ENCODE measurements around the gene VCAN.
"Not testable (repeated sequence)": the region's sequence is repeated elsewhere in the genome, so short reads cannot be mapped to it uniquely, and the experiment has no call there.

Gene VCAN

DNA sequence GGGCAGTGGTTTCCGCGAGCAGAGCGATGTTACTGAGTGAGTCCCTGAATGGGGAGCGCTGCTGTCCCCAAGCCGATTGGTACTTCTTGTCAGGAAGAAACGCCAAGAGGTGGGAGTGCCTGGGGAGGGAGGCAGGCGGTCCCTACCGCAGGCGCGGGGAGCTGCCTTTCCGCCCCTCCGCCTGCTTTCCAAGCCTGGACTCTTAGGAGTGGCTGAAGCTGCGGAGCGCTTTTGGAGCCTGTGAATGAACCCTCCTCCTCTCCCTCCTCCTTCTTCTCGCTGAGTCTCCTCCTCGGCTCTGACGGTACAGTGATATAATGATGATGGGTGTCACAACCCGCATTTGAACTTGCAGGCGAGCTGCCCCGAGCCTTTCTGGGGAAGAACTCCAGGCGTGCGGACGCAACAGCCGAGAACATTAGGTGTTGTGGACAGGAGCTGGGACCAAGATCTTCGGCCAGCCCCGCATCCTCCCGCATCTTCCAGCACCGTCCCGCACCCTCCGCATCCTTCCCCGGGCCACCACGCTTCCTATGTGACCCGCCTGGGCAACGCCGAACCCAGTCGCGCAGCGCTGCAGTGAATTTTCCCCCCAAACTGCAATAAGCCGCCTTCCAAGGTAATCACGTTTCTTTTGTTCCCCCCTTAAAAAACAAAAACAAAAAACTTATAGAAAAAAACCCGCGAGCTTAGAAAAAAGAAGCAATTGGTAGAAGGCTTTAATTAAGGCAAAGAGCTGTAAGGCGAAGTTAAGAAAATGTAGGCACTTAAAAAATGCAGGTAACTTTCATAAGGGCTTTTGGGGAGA is at the start of gene VCAN:
TSS of gene VCAN (plus strand) at position 340 of the 808 bp plus-strand sequence. CDS start 11,775 bp downstream, outside the sequence.
- no peak for DNase-seq

DNA sequence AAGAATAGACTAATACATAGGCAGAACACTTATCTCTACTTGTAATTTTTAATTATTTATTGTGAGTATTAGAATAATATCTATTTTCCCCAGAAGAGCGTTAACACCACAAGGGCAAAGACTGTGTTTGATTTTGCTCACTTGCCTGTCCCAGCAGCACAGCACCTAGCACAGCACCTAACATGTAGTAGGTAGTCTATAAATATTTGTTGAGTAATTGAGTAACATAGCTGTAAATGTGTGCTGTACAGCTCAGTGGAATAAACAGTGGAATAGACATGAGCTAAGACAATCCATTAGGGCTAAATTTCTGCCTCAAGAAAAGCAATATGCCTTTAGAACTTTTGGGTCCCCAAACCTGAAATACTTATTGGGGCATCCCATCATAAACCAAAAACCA is 49.3 kb upstream of the VCAN start:
- DNase-seq, result no peak

DNA sequence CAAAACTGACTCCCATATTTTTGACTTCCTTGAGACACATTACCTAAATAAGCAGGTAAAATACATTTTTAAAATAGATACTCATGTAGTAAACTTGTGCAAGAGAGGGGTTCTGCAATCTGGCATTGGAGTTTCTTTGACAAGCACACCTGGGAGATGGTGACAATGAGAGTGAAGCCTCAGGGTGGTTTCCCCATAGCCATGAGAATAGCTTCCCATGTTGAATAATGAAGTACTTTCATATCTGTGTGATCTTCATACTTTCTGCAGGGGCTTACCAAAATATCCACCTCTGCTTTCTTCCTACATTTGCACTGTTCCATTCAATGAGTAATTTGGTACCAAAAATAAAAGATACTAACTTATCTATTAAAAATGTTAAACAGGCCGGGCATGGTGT is 44.7 kb upstream of the VCAN start:
- no peak for DNase-seq

DNA sequence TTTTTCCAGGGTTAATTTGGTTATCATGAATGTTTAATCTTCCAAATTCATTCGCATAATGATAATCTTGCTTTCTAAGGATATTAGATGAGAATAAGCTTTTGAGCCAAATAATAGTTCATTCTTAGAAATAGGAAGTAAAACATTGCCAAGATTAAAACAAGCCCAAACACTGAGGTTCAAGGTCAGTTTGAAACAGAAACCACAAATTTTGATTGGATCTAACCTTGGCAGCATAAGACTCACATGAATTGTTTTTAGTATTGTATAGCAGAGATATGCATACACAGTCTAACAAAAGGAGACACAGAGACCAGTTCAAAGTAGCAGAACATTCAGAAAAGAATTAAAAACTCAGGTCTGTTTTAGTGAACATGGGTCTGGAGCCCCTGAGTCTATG is 43.4 kb upstream of the VCAN start:
- DNase-seq, result no peak

DNA sequence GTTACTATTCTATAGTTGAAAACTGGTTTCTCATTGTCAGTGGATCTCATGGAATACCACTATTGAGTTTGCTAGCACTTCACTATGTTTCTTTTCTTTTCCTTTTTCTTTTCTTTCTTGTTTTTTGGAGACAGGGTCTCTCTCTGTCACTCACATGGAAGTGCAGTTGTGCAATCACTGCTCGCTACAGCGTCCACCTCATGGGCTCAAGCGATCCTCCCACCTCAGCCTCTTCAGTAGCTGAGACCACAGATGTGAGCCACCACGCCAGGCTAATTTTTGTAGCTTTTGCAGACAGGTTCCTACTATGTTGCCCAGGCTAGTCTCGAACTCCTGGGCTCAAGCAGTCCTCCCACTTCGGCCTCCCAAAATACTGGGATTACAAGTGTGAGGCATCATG is 42.7 kb upstream of the VCAN start:
- no peak for DNase-seq

DNA sequence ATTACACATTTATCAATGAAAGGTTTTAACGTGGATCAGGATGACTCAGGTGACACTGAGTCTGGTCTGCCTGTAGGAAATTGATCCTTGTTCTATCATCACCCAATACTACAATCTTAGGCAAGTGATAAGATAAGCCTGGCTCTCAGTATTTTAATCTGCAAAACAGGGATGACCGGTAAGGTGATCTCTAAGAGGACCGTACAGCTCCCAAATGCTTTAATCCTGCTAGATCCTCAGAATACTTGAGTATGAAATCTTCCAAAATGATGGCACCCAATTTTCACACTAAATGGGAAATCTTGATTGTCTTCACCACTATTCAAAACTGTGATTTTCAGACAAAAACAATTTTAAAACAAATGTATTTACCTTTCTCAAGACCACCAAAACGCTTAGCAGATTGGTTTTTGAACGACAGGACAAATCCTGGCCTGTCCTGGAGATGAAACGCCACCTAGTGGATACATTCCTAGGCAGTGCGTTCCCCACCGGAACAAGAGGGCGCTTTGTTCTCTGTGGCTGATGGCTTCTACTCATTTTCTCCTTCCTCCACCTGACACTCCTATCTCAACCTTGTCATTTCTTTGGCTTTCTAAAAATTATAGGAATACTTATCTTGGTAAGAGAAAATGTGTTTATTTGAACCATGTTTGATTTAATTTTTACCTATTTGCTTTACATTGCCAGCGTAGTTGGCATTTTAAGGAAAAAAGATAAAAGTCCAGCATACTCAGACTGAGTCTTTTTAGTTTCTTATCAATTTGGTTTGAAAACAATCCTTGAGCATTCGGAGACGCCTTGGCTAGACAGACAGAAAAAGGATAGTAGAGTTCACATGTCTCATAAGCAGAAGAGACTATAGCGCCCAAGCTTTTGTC is 41.2 kb upstream of the VCAN start:
- peak; percentile 32 for DNase-seq

DNA sequence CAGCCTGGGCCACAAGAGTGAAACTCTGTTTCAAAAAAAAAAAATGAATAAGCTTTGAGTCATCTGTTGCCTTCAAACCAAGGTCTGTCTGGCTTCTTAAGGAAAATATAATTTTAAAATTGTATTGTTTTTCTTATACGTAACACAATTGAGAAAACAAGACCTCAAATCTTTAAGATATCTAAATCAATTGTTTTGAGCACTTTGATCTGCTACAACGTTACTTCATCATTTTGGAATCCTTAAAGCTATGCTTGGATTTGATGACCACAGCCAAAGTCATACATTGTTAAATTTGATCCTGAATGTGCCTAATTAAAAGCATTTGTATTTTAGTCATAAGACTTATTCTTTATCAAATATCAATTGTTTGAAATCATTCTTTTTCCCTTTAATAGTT is 37.7 kb upstream of the VCAN start:
- no peak for DNase-seq

DNA sequence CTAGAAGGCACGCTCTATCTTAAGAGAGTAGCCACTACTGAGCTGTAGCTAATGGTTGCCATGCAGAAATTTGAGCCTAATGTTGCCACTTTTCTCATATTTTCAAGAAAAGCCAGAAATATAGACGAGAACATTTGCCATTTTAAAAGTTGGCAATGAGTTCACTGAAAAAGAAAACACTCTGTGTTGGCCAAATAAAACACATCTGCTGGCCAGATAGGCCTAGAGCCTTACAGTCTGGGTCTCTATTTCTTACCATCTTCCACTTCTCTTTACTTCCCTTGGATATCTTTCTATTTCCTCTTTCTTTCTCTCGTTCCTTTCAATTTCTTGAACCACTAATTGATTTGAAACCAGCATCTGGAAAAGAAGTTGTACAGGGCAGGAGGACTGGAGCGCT is 36.6 kb upstream of the VCAN start:
- DNase-seq, result no peak

DNA sequence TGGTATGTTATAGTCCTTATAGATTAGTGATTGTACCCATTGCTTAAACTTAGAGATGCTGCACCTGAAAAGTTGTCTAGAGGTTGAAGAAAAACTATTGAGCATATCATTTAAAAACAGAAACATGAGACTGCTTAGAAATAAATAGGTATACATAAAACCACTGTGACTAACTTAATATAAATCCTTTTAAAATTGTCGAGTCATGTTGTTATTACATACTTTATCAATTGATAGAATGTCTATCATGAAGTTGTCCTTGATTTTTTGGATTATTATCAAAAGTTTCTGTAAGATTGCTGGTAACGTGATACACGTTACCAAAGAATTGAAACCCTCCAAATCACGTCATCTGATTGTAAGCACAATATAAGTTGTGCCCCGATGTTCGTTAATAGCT is 35.3 kb upstream of the VCAN start:
- no peak for DNase-seq

DNA sequence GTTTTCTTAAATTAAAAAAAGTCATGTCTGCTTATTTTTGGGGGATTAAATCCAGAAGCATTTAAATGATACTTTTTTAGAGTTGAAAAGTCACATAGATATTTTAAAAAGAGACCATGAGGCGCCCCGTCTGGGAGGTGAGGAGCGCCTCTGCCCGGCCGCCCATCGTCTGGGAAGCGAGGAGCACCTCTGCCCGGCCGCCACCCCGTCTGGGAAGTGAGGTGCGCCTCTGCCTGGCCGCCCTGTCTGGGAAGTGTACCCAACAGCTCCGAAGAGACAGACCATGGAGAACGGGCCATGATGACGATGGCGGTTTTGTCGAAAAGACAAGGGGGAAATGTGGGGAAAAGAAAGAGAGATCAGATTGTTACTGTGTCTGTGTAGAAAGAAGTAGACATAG is 33.8 kb upstream of the VCAN start:
- DNase-seq, result not testable (repeated sequence)

DNA sequence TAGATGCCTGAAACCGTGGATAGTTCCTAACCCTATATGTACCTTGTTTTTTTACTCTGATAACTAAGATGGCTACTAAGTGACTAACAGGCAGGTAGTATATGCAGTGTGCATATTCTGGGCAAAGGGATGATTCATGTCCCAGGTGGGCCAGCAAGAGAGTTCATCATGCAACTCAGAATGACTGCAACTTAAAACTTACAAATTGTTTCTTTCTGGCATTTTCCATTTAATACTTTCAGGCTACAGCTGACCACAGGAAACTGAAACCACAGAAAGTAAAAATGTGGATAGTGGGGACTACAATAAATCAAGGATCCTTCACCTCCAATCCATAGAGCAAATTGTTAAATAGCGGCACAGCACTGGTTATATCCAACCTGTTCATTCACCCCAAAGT is 30.7 kb upstream of the VCAN start:
- DNase-seq, result no peak

DNA sequence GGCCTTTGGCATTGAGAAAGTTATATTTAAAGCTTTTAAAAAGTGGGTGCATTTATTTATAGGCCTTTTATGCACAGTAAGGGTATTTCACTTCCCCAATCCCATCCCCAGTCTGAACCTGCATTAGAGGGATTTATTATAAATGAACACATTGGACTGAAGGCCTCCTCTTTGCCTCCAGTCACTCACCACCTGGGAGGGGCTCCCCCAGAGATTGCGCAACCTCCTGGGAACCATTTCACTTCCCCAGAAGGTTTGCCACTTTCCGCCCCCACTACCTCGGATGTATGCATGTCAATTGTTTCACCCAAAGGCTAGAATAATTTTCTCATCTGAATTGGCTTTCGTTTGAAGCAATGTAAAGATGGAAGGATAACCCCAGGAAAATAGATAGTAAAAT is 29.8 kb upstream of the VCAN start:
- DNase-seq, result no peak

DNA sequence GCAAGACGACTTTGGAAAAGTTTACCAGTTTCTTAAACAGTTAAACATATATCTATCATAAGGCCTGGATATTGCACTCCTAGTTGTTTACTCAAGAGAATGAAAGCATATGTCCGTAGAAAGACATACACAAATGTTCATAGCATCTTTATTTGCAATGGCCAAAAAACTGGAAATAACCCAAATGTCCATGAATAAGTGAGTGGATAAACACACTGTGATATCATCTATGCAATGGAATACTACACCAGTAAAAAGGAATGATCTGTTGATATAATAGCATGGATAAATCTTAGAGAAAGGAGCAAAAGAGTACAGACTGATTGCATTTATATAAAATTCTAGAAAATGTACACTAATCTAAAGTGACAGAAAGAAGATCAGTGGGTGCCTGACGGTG is 28.0 kb upstream of the VCAN start:
- DNase-seq, result no peak

DNA sequence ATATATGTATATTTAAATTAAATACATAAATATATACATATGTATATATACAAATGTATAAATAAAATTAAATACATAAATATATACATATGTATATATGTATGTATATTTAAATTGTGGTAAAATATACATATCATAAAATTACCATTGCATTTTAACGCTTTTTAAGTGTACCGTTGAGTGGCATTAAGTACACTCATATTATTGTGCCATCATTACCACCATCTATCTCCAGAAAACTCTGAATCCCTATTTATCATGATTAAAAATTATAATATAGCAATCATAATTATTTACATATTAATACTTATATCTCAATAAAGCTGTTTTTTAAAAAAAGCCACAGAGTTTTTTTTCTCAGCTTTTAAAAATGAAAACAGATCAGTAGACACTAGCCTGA is 27.1 kb upstream of the VCAN start:
- DNase-seq, result no peak

DNA sequence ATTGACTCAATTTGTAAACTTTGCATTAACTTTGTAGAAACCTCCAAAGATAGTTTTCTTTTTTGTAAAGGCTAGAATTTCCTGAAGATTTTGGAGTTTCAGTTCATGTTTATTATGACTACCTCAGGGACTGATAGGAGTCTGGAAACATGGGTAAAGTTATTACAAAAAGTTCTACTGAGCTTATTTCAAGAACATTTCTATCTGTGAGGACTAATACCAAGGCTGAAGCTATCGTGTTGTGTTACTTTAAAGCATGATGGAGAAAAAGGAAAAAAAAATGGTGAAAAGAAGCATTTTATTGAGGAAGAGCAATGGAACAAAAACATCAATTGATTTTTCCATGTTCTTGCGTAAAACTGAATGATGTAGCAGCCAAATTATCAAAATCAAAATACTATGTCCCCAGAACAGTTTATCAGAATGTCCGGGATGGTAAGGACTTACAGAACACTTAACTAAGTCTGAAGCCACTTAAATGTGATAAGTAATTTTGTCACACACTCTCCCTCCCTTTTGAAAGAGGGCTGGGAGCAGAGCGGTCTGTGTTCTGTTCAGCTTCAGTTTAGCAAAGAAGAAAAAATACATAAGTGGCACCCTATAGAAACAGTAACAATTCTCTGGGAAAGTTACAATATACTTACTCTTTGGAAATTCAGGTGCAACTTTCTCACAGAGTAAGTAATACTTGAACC is 25.1 kb upstream of the VCAN start:
- no peak for DNase-seq

DNA sequence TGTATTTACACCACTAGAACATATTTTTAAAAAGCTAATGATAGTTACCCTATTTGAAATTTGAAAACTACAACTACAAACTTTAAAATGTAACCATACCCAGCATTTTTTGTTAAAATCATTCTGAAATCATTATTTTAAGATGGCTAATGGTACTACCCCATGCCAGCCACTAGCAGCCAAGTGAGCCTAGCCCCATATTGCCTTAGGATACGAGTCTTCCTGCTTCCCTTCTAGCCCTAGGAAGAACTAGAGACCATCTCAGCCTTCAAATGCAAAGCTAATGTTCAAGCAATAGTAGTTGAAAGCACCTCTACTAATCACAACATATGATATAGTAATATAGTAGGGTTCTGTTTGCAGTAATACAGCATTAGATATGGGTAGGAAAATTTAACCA is 24.0 kb upstream of the VCAN start:
- no peak for DNase-seq

DNA sequence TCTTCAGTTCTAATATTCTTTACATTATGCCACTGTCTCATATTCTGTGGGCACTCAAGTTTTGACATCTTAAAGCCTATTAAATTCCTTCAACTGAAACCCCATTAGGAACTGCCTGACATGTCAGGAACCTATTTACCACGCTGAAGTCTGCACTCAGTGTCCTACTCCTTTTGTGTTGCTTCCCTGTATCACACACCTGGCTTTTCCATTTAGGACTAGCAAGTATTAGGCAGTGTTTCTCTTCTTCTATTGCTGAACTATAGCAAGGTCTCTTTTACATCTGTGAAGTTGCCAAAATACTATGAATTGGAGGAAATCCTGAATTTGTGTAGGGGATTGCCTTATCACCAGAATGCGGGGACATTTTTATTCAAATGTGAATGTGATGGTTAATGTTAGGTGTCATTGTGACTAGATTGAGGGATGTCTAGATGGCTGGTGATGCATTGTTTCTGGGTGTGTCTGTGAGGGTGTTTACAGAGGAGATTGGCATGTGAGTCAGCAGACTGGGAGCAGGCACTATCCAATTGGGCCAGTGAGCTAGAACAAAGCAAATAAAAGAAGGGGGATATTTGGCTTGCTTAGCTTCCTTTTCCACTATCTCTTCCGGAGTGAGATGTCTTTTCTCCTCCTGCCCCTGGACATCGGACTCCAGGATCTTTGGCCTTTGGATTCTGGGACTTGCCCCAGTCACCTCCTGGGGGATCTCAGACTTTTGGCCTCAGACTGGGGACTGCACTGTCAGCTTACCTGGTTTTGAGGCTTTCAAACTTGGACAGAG is 21.2 kb upstream of the VCAN start:
- DNase-seq, result no peak

DNA sequence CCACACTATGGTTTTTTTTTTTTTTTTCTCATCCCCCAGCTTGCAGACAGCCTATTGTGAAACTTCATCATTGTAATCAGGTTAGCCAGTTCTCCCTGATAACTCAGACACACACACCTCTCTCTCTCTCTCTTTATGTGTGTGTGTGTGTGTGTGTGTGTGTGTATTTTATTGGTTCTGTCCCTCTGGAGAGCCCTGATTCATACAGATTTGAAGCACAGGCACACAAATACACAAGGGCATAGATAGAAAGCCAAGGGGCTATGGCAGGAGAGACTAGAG is 20.6 kb upstream of the VCAN start:
- no peak for DNase-seq

DNA sequence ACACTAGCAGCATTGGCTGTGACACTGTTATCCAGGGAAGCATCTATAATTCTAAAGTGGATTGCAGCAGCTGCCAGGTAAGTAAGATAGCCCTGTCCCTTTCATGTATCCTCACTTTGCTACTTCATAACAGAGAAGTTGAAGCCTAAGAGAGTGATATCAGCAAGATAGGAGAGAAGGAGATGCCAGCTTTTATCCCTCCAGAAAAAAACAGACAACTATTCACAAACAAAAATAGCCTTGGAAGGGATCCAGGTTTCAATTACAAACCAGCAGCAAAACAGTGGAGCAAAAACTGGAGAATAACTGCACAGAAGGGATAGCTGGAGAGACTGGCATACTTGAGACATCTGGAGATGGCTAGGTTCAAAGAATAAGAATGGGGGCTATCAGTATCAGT is 19.6 kb upstream of the VCAN start:
- no peak for DNase-seq

DNA sequence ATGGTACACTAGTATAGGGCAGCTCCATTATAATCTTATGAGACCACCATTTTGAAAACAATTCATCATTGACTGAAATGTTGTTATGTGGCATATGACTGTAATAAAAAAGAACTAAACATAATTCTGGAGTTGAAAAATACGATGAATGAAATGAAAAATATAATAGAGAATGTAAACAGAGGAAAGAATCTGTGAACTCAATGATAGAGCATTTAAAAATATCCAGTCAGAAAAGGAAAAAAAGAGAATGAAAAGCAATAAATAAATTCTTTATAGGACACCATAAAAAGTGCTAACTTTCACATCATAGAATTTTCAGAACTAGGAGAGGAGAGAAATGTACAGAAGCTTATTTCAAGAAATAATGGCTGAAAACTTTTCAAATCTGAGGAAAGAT is 17.6 kb upstream of the VCAN start:
- no peak for DNase-seq

DNA sequence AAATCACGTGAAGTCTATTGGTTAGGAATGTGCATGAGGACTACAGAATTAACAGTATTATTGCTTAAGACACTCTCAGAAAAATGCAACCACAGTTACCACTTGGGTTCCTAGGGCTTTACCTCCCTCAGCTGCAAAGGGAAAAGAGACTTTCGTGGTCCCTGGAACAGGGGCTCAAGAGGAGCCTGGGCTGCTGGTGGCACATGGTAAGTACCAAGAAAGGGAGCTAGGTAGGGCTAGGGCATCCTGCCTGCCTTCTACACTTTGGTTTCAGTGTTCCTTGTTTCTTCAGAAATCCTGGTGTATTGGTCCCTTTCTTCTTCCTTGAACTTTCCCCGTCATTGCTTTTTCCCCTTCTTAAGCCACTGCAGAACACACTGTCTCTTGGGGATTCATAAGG is 7.3 kb upstream of the VCAN start:
- no peak for DNase-seq

DNA sequence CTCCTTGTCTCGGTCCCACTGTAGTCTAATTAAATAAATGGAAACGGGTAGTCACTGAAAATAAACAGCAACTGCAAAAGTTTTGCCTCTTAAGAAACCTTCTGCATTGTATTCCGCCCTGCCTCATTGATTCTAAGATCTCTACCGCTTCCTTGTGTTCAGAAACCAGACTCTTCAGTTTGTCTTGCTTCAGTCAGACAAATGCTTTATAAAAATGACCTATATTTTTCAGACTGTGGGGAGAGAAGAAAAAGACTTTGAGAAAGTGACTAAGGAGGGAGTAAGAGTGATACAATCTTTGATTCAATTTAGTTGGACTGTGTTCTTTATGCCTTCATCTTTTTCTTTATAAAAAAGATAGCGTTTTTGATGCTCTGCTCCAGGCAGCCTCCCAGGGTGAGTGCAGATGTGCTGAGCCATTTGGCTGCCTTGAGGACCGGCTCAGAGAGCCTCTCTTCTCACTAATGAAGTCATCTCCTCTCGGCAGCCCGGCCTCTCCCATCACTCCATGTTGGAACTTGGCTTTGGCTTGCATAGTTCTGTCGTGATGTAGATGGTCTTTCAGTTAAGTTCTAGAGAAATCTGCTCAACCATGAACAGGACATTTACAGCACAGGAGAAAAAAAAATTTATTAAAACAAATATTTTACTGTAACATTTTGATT is 4.0 kb upstream of the VCAN start:
- no peak for DNase-seq

DNA sequence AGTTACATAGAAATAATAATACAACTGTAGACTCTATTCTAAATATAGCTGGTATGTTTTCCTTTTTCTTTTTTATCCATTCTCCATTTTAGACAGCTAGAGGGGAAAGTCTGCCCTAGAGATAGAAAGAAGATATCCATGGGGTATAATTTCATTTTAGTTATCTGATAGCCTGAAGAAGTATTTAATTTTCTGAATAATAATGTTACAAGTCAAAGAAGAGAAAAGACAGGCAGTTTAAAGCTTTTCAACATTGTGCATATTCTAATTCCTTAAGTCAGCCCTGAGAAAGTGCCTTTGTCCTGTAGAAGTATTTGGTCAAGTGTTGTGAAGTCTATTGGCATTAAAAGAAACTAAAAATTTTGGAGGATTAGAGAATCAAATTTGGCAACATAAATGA is 2.5 kb upstream of the VCAN start:
- no peak for DNase-seq

Measured in activated T-cell treated with anti-CD3 and anti-CD28 coated beads, Interleukin-2, amount 50 U/mL, for 1 hour (primary cell).